HG02610 (cell line): ENCODE results near the gene MAP1LC3B.

ENCODE experiments used
- ATAC-seq: cut with Tn5 transposase; IDR thresholded peaks from one replicate; pipeline ENCODE4 v1.9.1; 2021; ENCODE audit warnings: mild to moderate bottlenecking, moderate library complexity; ENCODE audit not compliant: unreplicated experiment

Gene MAP1LC3B

GRCh38 chr16:87391950-87392820 is at the start of gene MAP1LC3B:
Gene MAP1LC3B (plus strand): TSS chr16:87392336. CDS start chr16:87392428, 92 bp downstream.
- ATAC-seq = peak; percentile 63

GRCh38 chr16:87342504-87342903 is 49.6 kb upstream of the MAP1LC3B start:
- ATAC-seq = no peak

GRCh38 chr16:87342978-87343752 is 49.0 kb upstream of the MAP1LC3B start:
- no peak for ATAC-seq

- ATAC-seq = no peak
Observed at GRCh38 chr16:87343753-87344050, 48.4 kb upstream of the MAP1LC3B start.

- no peak for ATAC-seq
Observed at GRCh38 chr16:87344165-87344930, 47.8 kb upstream of the MAP1LC3B start.

- no peak for ATAC-seq
Observed at GRCh38 chr16:87344931-87345631, 47.1 kb upstream of the MAP1LC3B start.

GRCh38 chr16:87345726-87346424 is 46.3 kb upstream of the MAP1LC3B start:
- no peak for ATAC-seq

- ATAC-seq = no peak
Observed at GRCh38 chr16:87346517-87347060, 45.5 kb upstream of the MAP1LC3B start.

GRCh38 chr16:87347932-87348615 is 44.1 kb upstream of the MAP1LC3B start:
- ATAC-seq = no peak

GRCh38 chr16:87348616-87349157 is 43.4 kb upstream of the MAP1LC3B start:
- ATAC-seq = no peak

- ATAC-seq = no peak
Observed at GRCh38 chr16:87350031-87350430, 42.1 kb upstream of the MAP1LC3B start.

- ATAC-seq = no peak
Observed at GRCh38 chr16:87350681-87351319, 41.3 kb upstream of the MAP1LC3B start.

GRCh38 chr16:87351320-87351698 is 40.8 kb upstream of the MAP1LC3B start:
- ATAC-seq = no peak

GRCh38 chr16:87352818-87353217 is 39.3 kb upstream of the MAP1LC3B start:
- no peak for ATAC-seq

- no peak for ATAC-seq
Observed at GRCh38 chr16:87353613-87354012, 38.5 kb upstream of the MAP1LC3B start.

- ATAC-seq = no peak
Observed at GRCh38 chr16:87356491-87356853, 35.7 kb upstream of the MAP1LC3B start.

GRCh38 chr16:87358250-87358649 is 33.9 kb upstream of the MAP1LC3B start:
- ATAC-seq = no peak

GRCh38 chr16:87358696-87359095 is 33.4 kb upstream of the MAP1LC3B start:
- no peak for ATAC-seq

- no peak for ATAC-seq
Observed at GRCh38 chr16:87359121-87359520, 33.0 kb upstream of the MAP1LC3B start.
